ENCODE data around the gene KY. TPM values are rescaled to one million over a fixed set of nuclear protein-coding genes. Genes with fewer than 3 reads are reported as not detected.

Gene KY
- total RNA-seq, 1 experiment from 2014 or later: not detected

GRCh38 chr3:134666052-134666451 is 15.2 kb upstream of the KY start:
- Histone ChIP-seq H3K36me3 (ENCODE audit: control insufficient read depth, insufficient read depth, low read length) (no peaks in the 10 kb centered on the region), H3K27ac (ENCODE audit: low read length) (no peak overlapping the region), H3K4me3 (ENCODE audit: low read depth in 2 of 2, low read length in 2 of 2) (no peak overlapping the region), H3K4me1 (ENCODE audit: control insufficient read depth, insufficient read depth, low read length) (no peaks in the 10 kb centered on the region), H3K9me3 (ENCODE audit: control insufficient read depth, insufficient read depth, low read depth, low read length) (no peaks in the 10 kb centered on the region), H3K27me3 (ENCODE audit: control insufficient read depth, insufficient read depth, low read length) (peaks cover 7% of the 10 kb centered on the region; the same call in 1 of the 2 replicates)
- intact Hi-C loops (cut with micrococcal nuclease; ENCODE audit: unreplicated experiment): no loop called here
- CTCF ChIA-PET: interaction anchor here (0.6 kb wide), 1 partner anchor 989 kb away, joined by 3 read pairs; no protein-coding TSS in a partner anchor
- in situ Hi-C loops (cut with HindIII; ENCODE audit: low pct_unique_long_range_greater_than_20kb, low sequenced_read_pairs): no loop called here
- POLR2A ChIA-PET: no interaction called here
- TF ChIP-seq POLR2AphosphoS5 (IDR thresholded peaks at IDR 0.05; ENCODE audit: low read depth, low read length) (no peak), TCF7L2 (IDR thresholded peaks at IDR 0.05; ENCODE audit: low read depth, low read length) (no peak), SIN3A (IDR thresholded peaks at IDR 0.05; ENCODE audit: borderline replicate concordance, insufficient read depth, low read depth, low read length) (no peak), REST (IDR thresholded peaks at IDR 0.05; ENCODE audit: insufficient read depth in 1 of 2, low read depth in 2 of 2, low read length in 1 of 2) (no peak), CTCF (IDR thresholded peaks at IDR 0.05) (no peak)
- no peak for ATAC-seq
- DNase-seq (ENCODE audit: low read depth, low spot score): no peak
- BruUV-seq (replicated peaks): no TSS peak

- Histone ChIP-seq H3K27ac (ENCODE audit: low read length) (no peak overlapping the region), H3K36me3 (ENCODE audit: control insufficient read depth, insufficient read depth, low read length) (no peaks in the 10 kb centered on the region), H3K27me3 (ENCODE audit: control insufficient read depth, insufficient read depth, low read length) (peaks cover 8% of the 10 kb centered on the region; the same call in 1 of the 2 replicates), H3K9me3 (ENCODE audit: control insufficient read depth, insufficient read depth, low read depth, low read length) (no peaks in the 10 kb centered on the region), H3K4me3 (ENCODE audit: low read depth in 2 of 2, low read length in 2 of 2) (no peak overlapping the region), H3K4me1 (ENCODE audit: control insufficient read depth, insufficient read depth, low read length) (no peaks in the 10 kb centered on the region)
- in situ Hi-C loops (cut with HindIII; ENCODE audit: low pct_unique_long_range_greater_than_20kb, low sequenced_read_pairs) (no loop called here), intact Hi-C loops (cut with micrococcal nuclease; ENCODE audit: unreplicated experiment) (no loop called here)
- DNase-seq (ENCODE audit: low read depth, low spot score) (no peak), ATAC-seq (no peak)
- ChIA-PET POLR2A (no interaction called here), CTCF (no interaction called here)
- no peak for TF ChIP-seq POLR2AphosphoS5 (IDR thresholded peaks at IDR 0.05; ENCODE audit: low read depth, low read length)
- TF ChIP-seq CTCF (IDR thresholded peaks at IDR 0.05): no peak
- TF ChIP-seq TCF7L2 (IDR thresholded peaks at IDR 0.05; ENCODE audit: low read depth, low read length): no peak
- TF ChIP-seq SIN3A (IDR thresholded peaks at IDR 0.05; ENCODE audit: borderline replicate concordance, insufficient read depth, low read depth, low read length): no peak
- TF ChIP-seq REST (IDR thresholded peaks at IDR 0.05; ENCODE audit: insufficient read depth in 1 of 2, low read depth in 2 of 2, low read length in 1 of 2): no peak
- no TSS peak for BruUV-seq (replicated peaks)
These were observed 14.4 kb upstream of the KY start for GRCh38 chr3:134665243-134665642.

Measured in Panc1 (cell line).